Nephron progenitor cell (in vitro differentiated cells): Measurements from ENCODE around the gene ACBD6.

ENCODE experiments used
- DNase-seq: peaks from one replicate; pipeline ENCODE4 v3.0.0; 2021
- H3K27ac Mint-ChIP-seq: 2 replicates; pipeline ENCODE4 v1.8.0; 2021; ENCODE audit warnings: mild to moderate bottlenecking, moderate library complexity, mixed read lengths
- H3K27me3 Mint-ChIP-seq: 2 replicates; pipeline ENCODE4 v1.8.0; 2021; ENCODE audit warnings: mild to moderate bottlenecking, low read depth, mixed read lengths; ENCODE audit not compliant: poor library complexity
- H3K36me3 Mint-ChIP-seq: 2 replicates; pipeline ENCODE4 v1.8.0; 2021; ENCODE audit warnings: low read depth, mixed read lengths
- H3K4me1 Mint-ChIP-seq: 2 replicates; pipeline ENCODE4 v1.8.0; 2021; ENCODE audit warnings: mixed read lengths
- H3K4me3 Mint-ChIP-seq: 2 replicates; pipeline ENCODE4 v1.8.0; 2021; ENCODE audit warnings: mild to moderate bottlenecking, moderate library complexity, mixed read lengths
- H3K9me3 Mint-ChIP-seq: 2 replicates; pipeline ENCODE4 v1.8.0; 2021; ENCODE audit warnings: mild to moderate bottlenecking, moderate library complexity, mixed read lengths
- TF ChIP-seq, protein P1 (sequence below): fragments of 200-600 bp; sonication (generic); IDR thresholded peaks from 2 replicates; pipeline ENCODE4 v1.5.0; 2021; ENCODE audit warnings: antibody characterized with exemption

Gene ACBD6

DNA sequence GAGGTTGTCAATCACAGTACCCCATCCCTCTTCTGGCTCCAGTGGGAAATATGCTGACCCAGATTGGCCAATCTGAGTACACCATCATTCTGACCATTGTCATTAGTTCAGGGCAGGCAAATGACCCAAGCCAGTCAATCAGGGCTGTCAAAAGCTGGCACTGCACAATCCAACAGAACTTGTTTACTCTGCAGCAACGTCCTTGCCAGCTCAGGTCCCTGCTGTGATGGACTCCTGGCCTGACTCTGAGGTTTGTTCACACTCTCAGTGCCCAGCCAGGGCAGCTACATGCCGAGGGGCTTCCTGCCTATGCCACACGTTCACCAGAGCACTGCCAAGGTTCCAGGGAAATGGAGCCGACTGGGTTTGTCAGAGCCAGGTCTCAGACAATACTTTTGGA is 41.7 kb upstream of the ACBD6 start:
- H3K36me3 Mint-ChIP-seq = no peaks in the 10 kb centered on the region
- no peak for DNase-seq
- H3K4me1 Mint-ChIP-seq = peaks cover 27% of the 10 kb centered on the region
- H3K27ac Mint-ChIP-seq = no peak overlapping the region
- TF ChIP-seq, protein P1, sequence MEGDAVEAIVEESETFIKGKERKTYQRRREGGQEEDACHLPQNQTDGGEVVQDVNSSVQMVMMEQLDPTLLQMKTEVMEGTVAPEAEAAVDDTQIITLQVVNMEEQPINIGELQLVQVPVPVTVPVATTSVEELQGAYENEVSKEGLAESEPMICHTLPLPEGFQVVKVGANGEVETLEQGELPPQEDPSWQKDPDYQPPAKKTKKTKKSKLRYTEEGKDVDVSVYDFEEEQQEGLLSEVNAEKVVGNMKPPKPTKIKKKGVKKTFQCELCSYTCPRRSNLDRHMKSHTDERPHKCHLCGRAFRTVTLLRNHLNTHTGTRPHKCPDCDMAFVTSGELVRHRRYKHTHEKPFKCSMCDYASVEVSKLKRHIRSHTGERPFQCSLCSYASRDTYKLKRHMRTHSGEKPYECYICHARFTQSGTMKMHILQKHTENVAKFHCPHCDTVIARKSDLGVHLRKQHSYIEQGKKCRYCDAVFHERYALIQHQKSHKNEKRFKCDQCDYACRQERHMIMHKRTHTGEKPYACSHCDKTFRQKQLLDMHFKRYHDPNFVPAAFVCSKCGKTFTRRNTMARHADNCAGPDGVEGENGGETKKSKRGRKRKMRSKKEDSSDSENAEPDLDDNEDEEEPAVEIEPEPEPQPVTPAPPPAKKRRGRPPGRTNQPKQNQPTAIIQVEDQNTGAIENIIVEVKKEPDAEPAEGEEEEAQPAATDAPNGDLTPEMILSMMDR = no peak
- H3K27me3 Mint-ChIP-seq = peaks cover 10% of the 10 kb centered on the region
- H3K4me3 Mint-ChIP-seq = no peak overlapping the region
- H3K9me3 Mint-ChIP-seq = no peaks in the 10 kb centered on the region

DNA sequence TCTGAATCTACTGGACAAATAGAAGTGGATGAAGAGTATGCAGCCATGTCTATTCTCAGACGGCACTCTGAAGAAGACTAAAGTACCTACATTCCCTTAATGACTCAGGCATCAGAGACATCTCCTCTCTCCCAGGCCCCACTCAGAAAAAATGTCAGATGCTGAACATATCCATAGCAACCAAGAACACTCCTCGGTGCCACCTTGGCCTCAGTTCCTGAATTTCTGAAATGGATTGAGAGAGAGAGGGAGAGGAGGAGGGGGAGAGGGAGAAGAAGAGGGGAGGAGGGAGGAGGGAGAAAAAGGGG is 40.4 kb upstream of the ACBD6 start:
- no peaks in the 10 kb centered on the region for H3K36me3 Mint-ChIP-seq
- H3K4me1 Mint-ChIP-seq = peaks cover 23% of the 10 kb centered on the region
- no peak for DNase-seq
- no peaks in the 10 kb centered on the region for H3K9me3 Mint-ChIP-seq
- H3K4me3 Mint-ChIP-seq = no peak overlapping the region
- peaks cover 10% of the 10 kb centered on the region for H3K27me3 Mint-ChIP-seq
- TF ChIP-seq, protein P1 = no peak
- no peak overlapping the region for H3K27ac Mint-ChIP-seq

DNA sequence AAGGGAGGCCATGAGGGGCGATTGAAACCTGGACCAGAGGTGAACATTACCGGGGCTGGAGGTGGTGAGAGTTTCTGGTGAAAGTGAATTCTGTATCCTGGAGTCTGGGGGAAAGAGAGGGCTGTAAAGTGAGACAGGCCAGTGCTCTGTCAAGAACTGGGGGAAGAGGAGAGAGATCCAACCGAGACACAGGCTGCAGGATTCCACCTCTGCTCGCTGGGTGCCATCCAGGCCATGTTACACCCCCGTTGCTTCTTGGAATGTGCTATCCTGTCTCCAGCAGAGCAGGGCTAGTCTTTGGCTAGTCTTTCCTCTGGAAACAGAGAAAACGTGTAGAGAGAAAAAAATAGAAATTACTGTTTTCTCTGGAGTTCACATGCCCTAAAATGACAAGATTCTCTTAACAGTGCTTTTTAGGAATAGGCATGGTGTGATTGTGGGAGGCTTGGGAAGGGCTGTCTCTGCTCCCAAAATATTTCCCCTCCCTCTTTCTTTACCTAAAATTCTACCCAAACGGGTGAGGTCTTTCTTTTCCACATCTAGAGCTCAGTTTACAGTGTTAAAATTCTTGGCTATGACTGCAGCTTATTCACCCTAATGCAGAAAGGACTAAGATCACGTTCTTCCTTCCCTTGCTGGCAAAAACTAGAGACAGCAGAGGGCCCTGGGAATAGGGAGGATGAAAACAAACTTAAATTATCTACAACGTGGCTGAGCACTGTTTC is 39.9 kb upstream of the ACBD6 start:
- Mint-ChIP-seq H3K4me1 (peaks cover 23% of the 10 kb centered on the region), H3K36me3 (no peaks in the 10 kb centered on the region), H3K4me3 (no peak overlapping the region), H3K9me3 (no peaks in the 10 kb centered on the region), H3K27ac (no peak overlapping the region), H3K27me3 (peaks cover 10% of the 10 kb centered on the region)
- DNase-seq = peak; percentile 10
- TF ChIP-seq, protein P1 = no peak

DNA sequence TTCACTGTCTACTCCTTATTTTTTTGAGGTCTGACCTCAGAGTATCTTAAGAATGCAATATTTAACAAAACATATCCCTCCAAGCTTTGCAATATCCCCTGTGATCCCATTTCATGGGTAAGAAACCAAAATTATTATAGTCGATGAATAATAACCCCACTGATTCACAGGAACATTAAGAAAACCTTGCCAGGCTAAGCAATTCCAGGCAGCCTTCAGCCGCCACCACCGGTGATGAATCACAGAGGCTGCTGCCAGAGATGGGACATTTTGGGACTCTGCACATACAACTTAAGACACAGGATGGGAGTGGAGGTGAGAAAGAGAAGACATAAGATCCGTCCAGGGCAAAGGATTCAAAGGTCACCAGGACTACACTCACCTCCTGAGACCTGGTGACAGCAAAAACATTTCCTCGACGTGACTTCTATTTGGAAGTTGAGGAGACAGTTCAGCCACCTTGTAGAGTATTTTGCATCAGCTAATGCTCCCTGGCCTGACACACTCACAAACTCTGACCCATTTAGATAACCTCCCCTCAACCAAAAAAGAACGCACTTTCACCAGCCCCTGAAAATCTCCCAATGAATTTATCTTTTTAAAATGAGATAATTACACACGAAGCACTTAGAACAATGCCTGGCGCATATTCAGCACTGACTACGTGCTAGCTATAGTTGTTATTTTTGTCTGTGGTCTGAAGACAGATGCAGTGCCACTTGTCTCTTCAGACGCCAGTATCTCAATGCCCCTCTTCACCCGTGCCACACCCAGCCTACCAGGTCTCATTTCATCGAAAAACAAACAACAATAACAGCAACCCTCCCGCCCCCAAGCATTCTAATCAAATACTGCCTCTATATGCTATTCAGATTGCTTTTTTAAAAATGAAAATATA is 38.6 kb upstream of the ACBD6 start:
- DNase-seq = no peak
- H3K27me3 Mint-ChIP-seq = peaks cover 14% of the 10 kb centered on the region
- H3K4me3 Mint-ChIP-seq = no peak overlapping the region
- no peaks in the 10 kb centered on the region for H3K36me3 Mint-ChIP-seq
- H3K27ac Mint-ChIP-seq = no peak overlapping the region
- TF ChIP-seq, protein P1 = no peak
- H3K9me3 Mint-ChIP-seq = no peaks in the 10 kb centered on the region
- H3K4me1 Mint-ChIP-seq = peaks cover 28% of the 10 kb centered on the region

DNA sequence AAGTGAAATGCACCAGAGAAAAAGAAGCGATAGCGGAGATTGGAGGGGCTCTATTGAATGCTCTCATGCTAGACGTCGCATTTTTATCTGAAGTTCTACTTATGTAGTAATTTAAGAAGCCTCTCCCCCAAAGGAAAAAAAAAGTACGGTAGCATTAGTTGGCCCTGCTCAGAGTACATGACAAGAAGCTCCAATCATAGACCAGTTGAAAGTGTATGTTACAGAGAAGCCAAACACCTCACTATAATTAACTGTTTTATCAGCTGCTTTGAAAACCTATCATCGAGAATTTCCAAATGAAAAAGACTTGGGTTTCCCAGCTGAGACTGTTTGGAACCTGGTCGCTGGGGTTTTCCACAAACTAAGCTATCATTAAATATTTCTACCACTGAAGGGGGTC is 36.8 kb upstream of the ACBD6 start:
- Mint-ChIP-seq H3K9me3 (no peaks in the 10 kb centered on the region), H3K4me1 (peaks cover 28% of the 10 kb centered on the region), H3K27ac (no peak overlapping the region), H3K4me3 (no peak overlapping the region), H3K27me3 (peaks cover 14% of the 10 kb centered on the region), H3K36me3 (no peaks in the 10 kb centered on the region)
- TF ChIP-seq, protein P1 = no peak
- DNase-seq = no peak
